ENCODE results near the gene LDHB. TPM values are rescaled to one million over a fixed set of nuclear protein-coding genes. Genes with fewer than 3 reads are reported as not detected.
"Not testable (repeated sequence)": the region's sequence is repeated elsewhere in the genome, so short reads cannot be mapped to it uniquely, and the experiment has no call there.

Gene LDHB
- total RNA-seq, 1 donor from 2014 or later = 1,244 TPM

- H3K4me3 ChIP-seq (ENCODE audit: low read depth, low read length) = no peak overlapping the region
- DNase-seq (ENCODE audit: low read depth) = no peak
- TF ChIP-seq CTCF (conservative IDR thresholded peaks at IDR 0.05; ENCODE audit: low read depth, low read length) = no peak
Observed at GRCh38 chr12:21676776-21677175, 19.1 kb upstream of the LDHB start.

- TF ChIP-seq CTCF (conservative IDR thresholded peaks at IDR 0.05; ENCODE audit: low read depth, low read length) = no peak
- no peak overlapping the region for H3K4me3 ChIP-seq (ENCODE audit: low read depth, low read length)
- DNase-seq (ENCODE audit: low read depth) = no peak
Observed at GRCh38 chr12:21675641-21676040, 18.0 kb upstream of the LDHB start.

GRCh38 chr12:21675096-21675495, 17.5 kb upstream of the LDHB start:
- DNase-seq (ENCODE audit: low read depth) = no peak
- no peak for TF ChIP-seq CTCF (conservative IDR thresholded peaks at IDR 0.05; ENCODE audit: low read depth, low read length)
- no peak overlapping the region for H3K4me3 ChIP-seq (ENCODE audit: low read depth, low read length)

GRCh38 chr12:21673830-21674552, 16.3 kb upstream of the LDHB start:
- not testable (repeated sequence) for H3K4me3 ChIP-seq (ENCODE audit: low read depth, low read length); DNase-seq (ENCODE audit: low read depth)

- DNase-seq (ENCODE audit: low read depth) = no peak
- TF ChIP-seq CTCF (conservative IDR thresholded peaks at IDR 0.05; ENCODE audit: low read depth, low read length) = no peak
- no peak overlapping the region for H3K4me3 ChIP-seq (ENCODE audit: low read depth, low read length)
Observed at GRCh38 chr12:21672146-21672545, 14.5 kb upstream of the LDHB start.

GRCh38 chr12:21666722-21667121, 9.1 kb upstream of the LDHB start:
- TF ChIP-seq CTCF (conservative IDR thresholded peaks at IDR 0.05; ENCODE audit: low read depth, low read length) = no peak
- H3K4me3 ChIP-seq (ENCODE audit: low read depth, low read length) = no peak overlapping the region
- DNase-seq (ENCODE audit: low read depth) = peak; percentile 81

GRCh38 chr12:21665816-21666215, 8.2 kb upstream of the LDHB start:
- no peak for DNase-seq (ENCODE audit: low read depth)

More at GRCh38 chr12:21665816-21666215, 8.2 kb upstream of the LDHB start:
- TF ChIP-seq CTCF (conservative IDR thresholded peaks at IDR 0.05; ENCODE audit: low read depth, low read length) = no peak
- no peak overlapping the region for H3K4me3 ChIP-seq (ENCODE audit: low read depth, low read length)

All from epithelial cell of proximal tubule (primary cell).